Measurements from ENCODE around the gene GABRR1.

GRCh38 chr6:89215391-89215790, 1.8 kb downstream of the GABRR1 start:
- no peak for TF ChIP-seq CTCF (IDR thresholded peaks at IDR 0.05; ENCODE audit: borderline replicate concordance, extremely low read depth, low read length, poor library complexity, severe bottlenecking)
- no peak for TF ChIP-seq EZH2 (IDR thresholded peaks at IDR 0.05; ENCODE audit: borderline replicate concordance, low read depth, low read length, severe bottlenecking)

Measured in DND-41 (cell line).